GM18870 (cell line): Measurements from ENCODE around the gene TBX22.
"Not testable (repeated sequence)": the region's sequence is repeated elsewhere in the genome, so short reads cannot be mapped to it uniquely, and the experiment has no call there.

ENCODE experiments used
- ATAC-seq: cut with Tn5 transposase; IDR thresholded peaks from one replicate; pipeline ENCODE4 v1.9.1; 2021; ENCODE audit warnings: moderate library complexity; ENCODE audit not compliant: unreplicated experiment

The TBX22 gene, protein sequence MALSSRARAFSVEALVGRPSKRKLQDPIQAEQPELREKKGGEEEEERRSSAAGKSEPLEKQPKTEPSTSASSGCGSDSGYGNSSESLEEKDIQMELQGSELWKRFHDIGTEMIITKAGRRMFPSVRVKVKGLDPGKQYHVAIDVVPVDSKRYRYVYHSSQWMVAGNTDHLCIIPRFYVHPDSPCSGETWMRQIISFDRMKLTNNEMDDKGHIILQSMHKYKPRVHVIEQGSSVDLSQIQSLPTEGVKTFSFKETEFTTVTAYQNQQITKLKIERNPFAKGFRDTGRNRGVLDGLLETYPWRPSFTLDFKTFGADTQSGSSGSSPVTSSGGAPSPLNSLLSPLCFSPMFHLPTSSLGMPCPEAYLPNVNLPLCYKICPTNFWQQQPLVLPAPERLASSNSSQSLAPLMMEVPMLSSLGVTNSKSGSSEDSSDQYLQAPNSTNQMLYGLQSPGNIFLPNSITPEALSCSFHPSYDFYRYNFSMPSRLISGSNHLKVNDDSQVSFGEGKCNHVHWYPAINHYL

DNA sequence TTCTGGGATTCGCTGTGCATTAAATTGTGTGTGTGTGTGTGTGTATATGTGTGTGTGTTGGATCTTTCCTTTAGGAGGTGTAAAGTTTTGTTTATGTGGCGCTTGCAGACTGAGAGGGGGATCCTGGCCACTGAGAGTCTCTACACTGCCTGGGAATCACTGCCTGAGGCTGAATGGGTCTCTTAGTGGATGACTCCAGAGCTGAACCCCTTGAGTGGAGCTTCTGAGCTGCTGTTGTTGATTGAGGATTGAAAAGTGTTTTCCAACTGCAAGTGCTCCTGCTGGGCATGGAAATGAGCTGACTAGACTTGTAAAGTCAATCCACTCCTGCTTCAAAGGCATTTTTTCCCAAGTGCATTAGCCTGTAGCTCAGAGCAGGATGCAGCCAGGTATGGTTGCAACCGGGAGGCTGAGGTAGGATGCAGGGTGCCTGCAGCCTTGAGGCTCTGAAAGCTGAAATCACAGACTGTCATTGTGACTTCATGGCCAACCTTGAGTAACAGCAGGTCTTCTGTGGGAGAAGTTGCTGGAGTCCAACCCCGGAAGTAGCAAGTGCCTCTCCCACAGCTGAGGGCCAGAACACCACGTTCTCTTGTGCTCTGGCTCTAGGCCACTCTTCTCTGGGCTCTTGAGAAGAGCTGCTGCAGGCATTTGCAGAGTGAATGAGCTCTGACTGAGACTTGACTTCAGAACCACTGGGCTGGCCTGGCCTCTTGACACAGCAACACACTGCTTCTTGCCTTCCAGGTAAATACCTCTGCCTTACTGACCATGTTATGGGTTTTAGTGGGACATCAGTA lies at the start of gene TBX22:
TSS of gene TBX22 (plus strand) at position 613 of the 800 bp plus-strand sequence. CDS start 7,517 bp downstream, outside the sequence.
- ATAC-seq, result no peak

DNA sequence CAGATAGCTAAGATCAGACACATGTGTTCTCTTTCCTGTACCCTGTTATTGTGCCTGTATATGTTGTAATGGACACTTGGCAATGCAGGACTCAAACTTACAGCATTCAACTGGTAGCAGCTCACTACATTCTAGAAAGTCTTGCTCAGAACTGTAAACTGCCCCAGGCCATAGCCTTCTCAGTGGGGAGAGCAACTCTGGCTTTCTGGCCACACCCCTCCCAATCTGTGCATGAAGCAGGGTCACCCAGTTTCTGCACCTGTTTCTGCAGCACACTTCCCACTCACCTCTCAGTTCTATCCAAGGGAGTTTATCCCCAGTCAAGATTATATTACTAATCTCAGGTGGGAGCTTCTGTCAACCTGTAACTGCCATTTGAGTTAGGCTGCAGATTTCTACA lies 38.9 kb upstream of the TBX22 start:
- ATAC-seq, result no peak

DNA sequence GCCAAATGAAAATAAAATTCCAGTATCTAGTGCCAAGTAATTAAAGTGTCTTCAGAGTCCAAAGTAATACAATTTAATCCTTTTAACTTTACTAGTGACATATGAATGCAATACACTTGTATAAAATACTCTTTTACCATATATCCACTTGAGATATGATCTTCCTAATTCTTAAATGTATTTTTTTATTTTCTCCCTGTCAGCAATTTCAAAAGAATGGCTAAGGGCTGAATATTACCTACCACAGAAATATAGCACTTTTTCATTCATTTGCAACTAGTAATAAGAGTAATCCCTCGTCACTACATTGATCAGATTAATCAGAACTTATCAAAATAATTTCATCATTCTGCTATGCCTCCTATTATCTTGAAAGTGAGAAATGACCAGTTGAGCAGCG lies 10.1 kb upstream of the TBX22 start:
- ATAC-seq, result no peak

DNA sequence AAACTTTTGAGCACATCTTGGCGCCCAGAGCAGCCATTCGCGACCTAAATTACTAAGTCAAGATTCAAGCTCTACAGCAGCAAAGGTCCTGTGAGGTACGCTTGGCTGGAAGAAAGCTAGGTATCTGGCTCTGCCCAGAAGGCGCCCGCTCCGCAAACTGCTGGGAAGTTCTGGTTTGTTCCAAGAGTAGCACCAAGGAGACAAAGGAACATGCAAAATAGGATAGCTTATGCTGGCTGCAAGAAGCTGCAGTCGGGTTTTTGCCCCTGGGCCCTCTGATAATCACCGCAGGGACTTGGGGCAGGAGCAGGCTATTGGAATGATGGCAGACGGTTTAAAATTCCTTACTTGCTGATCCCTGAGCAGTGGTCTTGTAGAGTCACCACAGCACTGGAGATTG lies 3.0 kb upstream of the TBX22 start:
- ATAC-seq, result no peak

DNA sequence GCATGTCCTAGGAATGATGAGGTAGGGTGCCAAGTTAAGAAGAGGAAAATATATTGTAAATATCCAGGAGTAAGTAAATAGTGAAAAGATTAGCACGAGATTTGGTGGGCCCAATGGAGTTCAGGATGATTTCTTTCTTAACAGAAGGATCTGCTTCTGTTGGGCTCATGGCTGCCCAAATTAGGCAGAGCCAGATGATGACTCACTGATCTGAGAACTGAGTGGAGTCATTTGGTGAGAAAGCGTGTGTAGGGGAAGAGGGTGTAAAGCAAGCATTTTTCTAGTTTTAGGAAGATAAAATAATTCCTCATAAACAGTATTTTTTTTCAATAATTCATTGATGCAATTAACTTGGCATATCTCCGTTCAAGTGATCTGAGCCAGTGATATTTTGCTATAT lies 1.6 kb downstream of the TBX22 start:
- ATAC-seq, result no peak

DNA sequence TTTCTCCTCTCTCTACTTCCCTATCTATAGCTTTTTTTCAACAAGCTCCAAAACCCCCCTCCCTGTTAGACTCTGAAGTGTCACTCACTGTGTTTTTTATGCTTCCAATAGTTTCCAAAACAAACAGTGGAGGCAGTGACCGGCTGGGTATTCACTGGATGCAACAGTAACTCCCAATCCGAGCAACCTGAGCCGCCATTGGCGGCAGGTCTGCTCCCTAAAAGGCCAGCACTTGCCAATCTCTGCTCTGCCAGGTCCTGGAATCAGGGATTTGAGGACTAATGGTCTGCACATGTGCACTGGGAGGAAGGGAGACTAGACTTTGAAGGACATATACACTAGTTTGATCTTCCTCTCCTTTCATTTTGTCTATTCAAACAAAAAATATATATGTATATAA lies 7.1 kb downstream of the TBX22 start:
- no peak for ATAC-seq

DNA sequence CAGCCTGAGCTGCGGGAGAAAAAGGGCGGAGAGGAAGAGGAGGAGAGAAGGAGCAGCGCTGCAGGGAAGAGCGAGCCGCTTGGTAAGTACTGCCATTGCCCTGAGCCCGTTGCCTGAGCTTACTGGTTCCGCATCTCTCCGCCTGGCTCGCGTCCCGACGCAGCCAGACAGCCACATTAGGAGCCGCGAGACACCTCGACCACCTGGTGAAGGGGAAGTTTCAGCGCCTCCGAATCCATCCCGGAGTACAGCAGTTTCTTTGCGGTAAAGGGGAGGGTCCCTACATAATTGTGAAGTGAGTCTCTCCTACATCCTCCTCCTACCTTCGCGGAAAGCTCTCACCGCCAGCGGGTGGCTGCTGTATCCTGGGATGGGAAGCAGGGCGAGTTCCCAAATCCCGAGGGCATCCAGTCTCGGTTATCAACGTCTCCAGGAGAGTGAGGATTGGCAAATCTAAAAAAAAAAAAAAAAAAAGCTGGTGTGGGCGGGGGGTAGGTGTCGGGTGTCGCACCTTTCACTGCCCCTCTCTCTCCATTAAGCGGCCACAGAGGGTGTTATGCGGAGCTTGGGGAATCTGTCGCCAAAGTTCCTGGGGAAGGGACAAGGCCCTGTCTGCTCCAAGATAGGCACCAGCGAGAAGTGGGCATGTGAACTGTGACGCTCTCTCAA lies 7.9 kb downstream of the TBX22 start:
- no peak for ATAC-seq

DNA sequence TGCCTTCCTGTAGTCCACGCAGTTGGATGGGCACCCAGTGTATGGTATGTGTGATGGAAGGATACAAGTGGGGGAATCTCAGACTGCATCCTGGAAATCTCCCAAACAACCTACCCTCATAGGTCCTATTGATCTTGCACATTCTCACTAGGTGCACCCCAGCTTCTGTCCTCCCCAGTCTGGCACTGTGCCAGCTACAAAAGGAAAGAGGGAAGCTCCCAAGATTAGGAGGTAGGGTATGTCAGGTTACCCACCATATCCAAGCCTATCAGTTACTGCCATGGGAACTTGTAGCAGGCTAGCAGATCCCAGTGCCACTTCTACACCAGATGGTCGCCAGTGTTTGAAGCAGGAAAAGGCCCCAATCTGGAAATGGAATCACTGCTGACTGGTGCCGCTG lies 11.6 kb downstream of the TBX22 start:
- no peak for ATAC-seq

DNA sequence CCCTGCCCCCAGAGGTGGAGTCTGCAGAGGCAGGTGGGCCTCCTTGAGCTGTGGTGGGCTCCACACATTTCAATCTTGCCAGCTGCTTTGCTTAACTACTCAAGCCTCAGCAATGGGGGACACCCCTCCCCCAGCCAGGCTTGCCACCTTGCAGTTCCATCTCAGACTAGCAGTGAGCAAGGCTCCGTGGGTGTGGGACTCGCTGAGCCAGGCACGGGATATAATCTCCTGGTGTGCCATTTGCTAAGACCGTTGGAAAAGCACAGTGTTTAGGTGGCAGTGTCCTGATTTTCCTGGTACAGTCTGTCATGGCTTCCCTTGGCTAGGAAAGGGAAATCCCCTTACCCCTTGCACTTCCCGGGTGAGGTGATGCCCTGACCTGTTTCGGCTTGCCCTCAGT lies 51.6 kb downstream of the TBX22 start:
- ATAC-seq, result not testable (repeated sequence)

DNA sequence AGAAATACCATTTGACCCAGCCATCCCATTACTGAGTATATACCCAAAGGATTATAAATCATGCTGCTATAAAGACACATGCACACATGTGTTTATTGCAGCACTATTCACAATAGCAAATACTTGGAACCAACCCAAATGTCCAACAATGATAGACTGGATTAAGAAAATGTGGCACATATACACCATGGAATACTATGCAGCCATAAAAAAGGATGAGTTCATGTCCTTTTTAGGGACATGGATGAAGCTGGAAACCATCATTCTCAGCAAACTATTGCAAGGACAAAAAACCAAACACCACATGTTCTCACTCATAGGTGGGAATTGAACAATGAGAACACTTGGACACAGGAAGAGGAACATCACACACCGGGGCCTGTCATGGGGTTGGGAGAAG lies 61.1 kb downstream of the TBX22 start:
- ATAC-seq, result not testable (repeated sequence)
